Measurements from ENCODE around the gene TSKS. TPM values are rescaled to one million over a fixed set of nuclear protein-coding genes. Genes with fewer than 3 reads are reported as not detected.
A peak's percentile ranks its signal among the peaks of the same experiment; 100 is the strongest.

Gene TSKS
- total RNA-seq, 1 donor: 1.4 TPM

- DNase-seq (ENCODE audit: low read depth): no peak
- H3K4me3 ChIP-seq (ENCODE audit: low read depth, low read length): no peak overlapping the region
- TF ChIP-seq CTCF (IDR thresholded peaks at IDR 0.05; ENCODE audit: insufficient read depth, low read length): no peak
These were observed 49.8 kb downstream of the TSKS start for GRCh38 chr19:49713236-49713845.

DNA sequence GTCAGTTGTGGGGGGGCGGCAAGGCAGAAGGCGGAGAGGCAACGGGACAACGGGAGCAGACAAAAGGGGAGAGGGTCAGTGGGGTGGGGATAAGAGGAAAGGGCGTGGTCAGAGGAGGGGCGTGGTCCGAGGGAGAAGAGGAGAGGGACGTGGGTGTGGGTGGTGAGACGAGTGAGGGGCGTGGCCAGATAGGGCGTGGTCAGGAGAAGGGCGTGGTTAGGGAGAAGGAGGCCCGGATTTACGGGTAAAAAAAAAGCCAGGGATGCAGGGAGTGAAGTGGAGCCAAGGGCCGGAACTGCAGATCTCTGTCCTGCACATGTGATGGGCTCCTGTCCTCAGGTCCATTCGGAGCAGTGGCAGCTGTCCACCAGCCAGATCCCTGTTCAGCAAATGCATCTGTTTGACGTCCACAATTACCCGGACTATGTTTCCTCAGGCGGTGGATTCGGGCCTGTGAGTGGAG is 50.7 kb downstream of the TSKS start:
- no peak overlapping the region for H3K4me3 ChIP-seq (ENCODE audit: low read depth, low read length)
- TF ChIP-seq CTCF (IDR thresholded peaks at IDR 0.05; ENCODE audit: insufficient read depth, low read length): no peak
- peak; percentile 56 for DNase-seq (ENCODE audit: low read depth)

DNA sequence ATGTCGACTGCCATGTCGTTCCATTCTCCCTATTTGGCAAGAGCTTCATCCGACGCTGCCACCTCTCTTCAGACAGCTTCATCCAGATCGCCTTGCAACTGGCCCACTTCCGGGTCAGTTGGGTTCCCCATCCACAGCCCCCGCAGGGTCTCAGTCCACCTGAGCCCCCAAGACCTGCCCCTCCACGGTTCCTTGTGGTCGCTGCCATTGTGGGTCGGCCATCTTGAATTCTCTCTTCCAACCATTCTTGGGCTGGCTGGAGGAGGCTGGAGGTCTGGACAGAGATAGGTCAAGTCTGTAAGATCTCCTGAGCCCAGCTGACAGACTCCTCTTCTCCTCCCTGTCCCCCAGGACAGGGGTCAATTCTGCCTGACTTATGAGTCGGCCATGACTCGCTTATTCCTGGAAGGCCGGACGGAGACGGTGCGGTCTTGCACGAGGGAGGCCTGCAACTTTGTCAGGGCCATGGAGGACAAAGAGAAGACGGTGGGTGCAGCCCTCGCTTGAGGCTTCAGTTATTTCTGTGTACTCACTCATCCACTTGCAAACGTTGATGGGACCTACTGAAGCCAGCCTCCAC is 52.6 kb downstream of the TSKS start:
- peak; percentile 51 for DNase-seq (ENCODE audit: low read depth)
- H3K4me3 ChIP-seq (ENCODE audit: low read depth, low read length): no peak overlapping the region
- no peak for TF ChIP-seq CTCF (IDR thresholded peaks at IDR 0.05; ENCODE audit: insufficient read depth, low read length)

- DNase-seq (ENCODE audit: low read depth): no peak
- no peak for TF ChIP-seq CTCF (IDR thresholded peaks at IDR 0.05; ENCODE audit: insufficient read depth, low read length)
- H3K4me3 ChIP-seq (ENCODE audit: low read depth, low read length): no peak overlapping the region
These were observed 57.2 kb downstream of the TSKS start for GRCh38 chr19:49705919-49706318.

DNA sequence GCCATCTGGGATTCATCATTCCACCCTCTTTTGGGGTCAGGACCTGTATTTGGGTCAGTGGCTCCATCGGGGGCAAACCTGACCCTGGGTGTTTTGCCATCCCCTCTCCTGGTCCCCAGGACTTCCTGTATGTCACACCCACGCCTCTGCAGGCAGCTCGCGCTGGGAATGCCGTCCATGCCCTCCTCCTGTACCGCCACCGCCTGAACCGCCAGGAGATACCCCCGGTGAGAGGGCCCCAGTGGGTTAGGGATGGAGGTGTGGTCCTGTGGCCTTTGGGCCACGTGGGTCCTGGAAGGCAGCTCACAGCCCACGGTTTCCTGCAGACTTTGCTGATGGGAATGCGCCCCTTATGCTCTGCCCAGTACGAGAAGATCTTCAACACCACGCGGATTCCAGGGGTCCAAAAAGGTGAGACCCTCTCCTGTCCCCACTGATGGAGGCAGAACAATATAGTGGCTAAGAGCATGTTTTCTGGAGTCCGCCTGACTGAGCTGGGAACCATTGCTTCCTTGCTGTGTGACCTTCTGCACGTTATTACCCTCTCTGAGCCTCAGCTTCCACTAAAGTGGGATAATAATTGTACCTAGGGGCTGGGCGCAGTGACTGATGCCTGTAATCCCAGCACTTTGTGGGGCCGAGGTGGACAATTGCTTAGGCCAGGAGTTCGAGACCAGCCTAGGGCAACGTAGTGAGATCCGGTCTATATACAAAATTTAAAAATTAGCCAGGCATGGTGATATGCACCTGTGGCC is 58.0 kb downstream of the TSKS start:
- no peak overlapping the region for H3K4me3 ChIP-seq (ENCODE audit: low read depth, low read length)
- no peak for TF ChIP-seq CTCF (IDR thresholded peaks at IDR 0.05; ENCODE audit: insufficient read depth, low read length)
- DNase-seq (ENCODE audit: low read depth): no peak

GRCh38 chr19:49701271-49701786 is 61.8 kb downstream of the TSKS start:
- DNase-seq (ENCODE audit: low read depth): no peak

More at GRCh38 chr19:49701271-49701786, 61.8 kb downstream of the TSKS start:
- H3K4me3 ChIP-seq (ENCODE audit: low read depth, low read length): no peak overlapping the region
- no peak for TF ChIP-seq CTCF (IDR thresholded peaks at IDR 0.05; ENCODE audit: insufficient read depth, low read length)
